Stimulated activated naive CD8-positive, alpha-beta T cell treated with anti-CD3 and anti-CD28 coated beads, Interleukin-15, amount 100 ng/mL, for 72 hours (primary cell): Measurements from ENCODE around the gene RAG2.
A peak's percentile ranks its signal among the peaks of the same experiment; 100 is the strongest.
"Not testable (repeated sequence)": the region's sequence is repeated elsewhere in the genome, so short reads cannot be mapped to it uniquely, and the experiment has no call there.

ENCODE experiments used
- ATAC-seq: fragments of 150-1000 bp; cut with Tn5 transposase; 2 replicates; pipeline ENCODE4 v1.10.0; 2021; ENCODE audit warnings: mild to moderate bottlenecking, moderate library complexity
- DNase-seq, 2 donors: peaks; one replicate each; pipeline ENCODE4 v3.0.0; 2021 to 2022
- H3K27ac Mint-ChIP-seq, 2 donors: one replicate each; pipeline ENCODE4 v1.8.0; 2022; ENCODE audit warnings: mild to moderate bottlenecking in 2 of 2, mixed read lengths in 2 of 2, moderate library complexity in 2 of 2
- H3K27me3 Mint-ChIP-seq: one replicate; pipeline ENCODE4 v1.8.0; 2022; ENCODE audit warnings: mixed read lengths
- H3K4me1 Mint-ChIP-seq: one replicate; pipeline ENCODE4 v1.8.0; 2022; ENCODE audit warnings: mild to moderate bottlenecking, mixed read lengths
- H3K4me3 Mint-ChIP-seq, 2 donors: one replicate each; pipeline ENCODE4 v1.8.0; 2022; ENCODE audit warnings: mild to moderate bottlenecking in 2 of 2, mixed read lengths in 2 of 2, moderate library complexity in 1 of 2
- H3K9me3 Mint-ChIP-seq, 2 donors: one replicate each; pipeline ENCODE4 v1.8.0; 2022; ENCODE audit warnings: mixed read lengths in 2 of 2

RAG2 gene

GRCh38 chr11:36577859-36578258 lies 20.2 kb downstream of the RAG2 start:
- H3K27ac Mint-ChIP-seq, result no peak overlapping the region
- H3K9me3 Mint-ChIP-seq, result peaks cover 9 to 10% of the 10 kb centered on the region in 2 donors
- no peaks in the 10 kb centered on the region for H3K4me1 Mint-ChIP-seq
- ATAC-seq, result no peak
- peaks cover 21% of the 10 kb centered on the region for H3K27me3 Mint-ChIP-seq
- H3K4me3 Mint-ChIP-seq, result no peak overlapping the region
- DNase-seq, result no peak

GRCh38 chr11:36577373-36577772 lies 20.7 kb downstream of the RAG2 start:
- Mint-ChIP-seq H3K27me3 (peaks cover 24% of the 10 kb centered on the region), H3K9me3 (peaks cover 7% of the 10 kb centered on the region in 2 donors), H3K27ac (no peak overlapping the region), H3K4me3 (no peak overlapping the region), H3K4me1 (no peaks in the 10 kb centered on the region)
- ATAC-seq (no peak), DNase-seq (no peak)

DNA sequence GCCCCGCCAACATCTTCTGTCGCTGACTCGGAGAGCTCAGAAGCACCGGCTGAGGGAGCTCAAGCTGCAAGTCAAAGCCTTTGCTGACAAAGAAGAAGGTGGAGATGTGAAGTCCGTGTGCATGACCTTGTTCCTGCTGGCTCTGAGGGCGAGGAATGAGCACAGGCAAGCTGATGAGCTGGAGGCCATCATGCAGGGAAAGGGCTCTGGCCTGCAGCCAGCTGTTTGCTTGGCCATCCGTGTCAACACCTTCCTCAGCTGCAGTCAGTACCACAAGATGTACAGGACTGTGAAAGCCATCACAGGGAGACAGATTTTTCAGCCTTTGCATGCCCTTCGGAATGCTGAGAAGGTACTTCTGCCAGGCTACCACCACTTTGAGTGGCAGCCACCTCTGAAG lies 23.6 kb downstream of the RAG2 start:
- DNase-seq, result no peak
- Mint-ChIP-seq H3K4me1 (no peaks in the 10 kb centered on the region), H3K4me3 (no peak overlapping the region), H3K9me3 (no peaks in the 10 kb centered on the region), H3K27me3 (peaks cover 45% of the 10 kb centered on the region), H3K27ac (no peak overlapping the region)
- ATAC-seq, result no peak

DNA sequence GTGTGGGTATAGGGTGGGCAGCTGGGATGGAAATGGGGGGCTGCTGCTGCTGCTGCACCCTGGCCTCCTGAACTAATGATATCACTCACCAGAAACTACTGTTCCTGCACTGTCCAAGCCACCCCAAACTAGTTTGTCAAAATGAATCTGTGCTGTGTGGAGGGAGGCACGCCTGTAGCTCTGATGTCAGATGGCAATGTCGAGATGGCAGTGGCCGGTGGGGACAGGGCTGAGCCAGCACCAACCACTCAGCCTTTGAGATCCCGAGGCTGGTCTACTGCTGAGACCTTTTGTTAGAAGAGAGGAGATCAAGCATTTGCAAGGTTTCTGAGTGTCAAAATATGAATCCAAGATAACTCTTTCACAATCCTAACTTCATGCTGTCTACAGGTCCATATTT lies 28.9 kb downstream of the RAG2 start:
- ATAC-seq, result no peak
- H3K27ac Mint-ChIP-seq, result no peak overlapping the region
- H3K4me1 Mint-ChIP-seq, result peaks cover 10% of the 10 kb centered on the region
- DNase-seq, result no peak
- peaks cover 71% of the 10 kb centered on the region for H3K27me3 Mint-ChIP-seq
- H3K4me3 Mint-ChIP-seq, result no peak overlapping the region
- no peaks in the 10 kb centered on the region for H3K9me3 Mint-ChIP-seq

- H3K27ac Mint-ChIP-seq, result no peak within 1 kb of the TSS
- H3K4me3 Mint-ChIP-seq, result no peak within 1 kb of the TSS
- ATAC-seq, result no peak
- peaks cover 73% of the 10 kb centered on the region for H3K27me3 Mint-ChIP-seq
- no peaks in the 10 kb centered on the region for H3K9me3 Mint-ChIP-seq
- peaks cover 10% of the 10 kb centered on the region for H3K4me1 Mint-ChIP-seq
- DNase-seq, result no peak
Measured at GRCh38 chr11:36567694-36568093, 30.3 kb downstream of the RAG2 start, which contains the start of gene RAG1. Gene RAG1 (plus strand): TSS chr11:36568007. CDS start chr11:36573305, 5,298 bp downstream.

DNA sequence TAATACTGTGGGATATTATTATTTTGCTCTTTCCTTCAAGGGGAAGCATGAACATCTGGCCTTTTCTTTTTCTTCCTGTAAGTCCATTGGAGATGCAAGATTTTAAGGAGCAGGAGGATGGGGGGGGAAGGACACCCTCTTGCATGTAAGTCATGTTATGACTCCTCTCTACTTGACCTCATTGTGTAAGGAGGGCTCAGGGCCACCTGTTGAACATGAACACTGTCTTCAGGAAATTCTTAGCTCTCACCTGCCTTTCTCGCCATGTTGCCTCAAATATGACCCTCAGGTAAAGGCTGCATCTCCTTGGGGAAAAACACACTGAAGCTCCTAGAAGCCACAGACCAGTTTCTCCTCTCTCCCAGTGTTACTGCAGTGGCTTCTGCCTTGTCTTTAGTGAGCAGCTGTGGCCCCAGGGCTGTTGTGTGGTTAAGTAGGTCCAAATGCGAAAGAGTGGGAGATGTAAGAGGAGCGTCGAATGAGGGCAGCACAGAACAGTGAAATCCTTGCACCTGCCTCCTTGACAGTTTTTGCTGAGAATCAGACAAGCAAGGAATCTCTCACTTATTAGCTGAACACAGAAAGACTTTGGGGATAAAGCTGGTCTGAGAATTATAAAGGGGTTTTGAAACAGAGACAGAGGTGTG lies 31.5 kb downstream of the RAG2 start:
- Mint-ChIP-seq H3K4me1 (peaks cover 10% of the 10 kb centered on the region), H3K4me3 (no peak overlapping the region), H3K27me3 (peaks cover 68% of the 10 kb centered on the region), H3K27ac (no peak overlapping the region), H3K9me3 (no peaks in the 10 kb centered on the region)
- no peak for DNase-seq
- ATAC-seq, result no peak

DNA sequence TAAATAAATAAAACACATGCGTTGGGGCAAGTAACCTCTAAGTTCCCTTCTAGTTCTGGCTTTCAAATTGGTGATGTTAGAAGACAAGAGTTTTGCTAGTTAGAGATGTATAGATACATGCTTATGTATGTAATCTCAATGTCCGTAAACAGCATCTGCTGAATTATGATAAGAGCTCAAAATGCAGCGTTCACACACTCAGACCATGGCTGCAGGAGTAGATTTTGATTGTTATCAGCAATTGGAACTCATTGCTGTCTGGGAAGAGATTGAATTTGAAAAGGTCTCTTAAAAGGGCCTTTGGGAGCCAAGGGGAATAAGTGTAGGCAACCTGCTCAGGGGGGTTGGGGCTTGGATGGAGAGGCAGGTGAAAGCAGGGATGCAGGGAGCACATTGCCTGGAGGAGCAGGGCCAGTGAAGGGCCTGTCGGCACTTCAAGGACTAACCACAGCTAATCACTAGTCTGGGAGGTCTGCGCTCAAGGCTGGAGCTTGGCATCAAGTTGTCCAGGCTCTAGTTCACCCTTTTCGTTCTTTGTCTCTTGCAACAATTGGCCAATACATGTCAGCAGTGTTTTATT lies 32.9 kb downstream of the RAG2 start:
- Mint-ChIP-seq H3K4me3 (no peak overlapping the region), H3K4me1 (peaks cover 10% of the 10 kb centered on the region)

GRCh38 chr11:36564376-36565030 lies 33.5 kb downstream of the RAG2 start:
- ATAC-seq (peak; percentile 63), DNase-seq (peak; percentile 28 to 33)
- Mint-ChIP-seq H3K4me1 (peaks cover 10% of the 10 kb centered on the region), H3K4me3 (peak overlapping the region; percentile 51 to 60), H3K27me3 (peaks cover 66% of the 10 kb centered on the region), H3K9me3 (peaks cover 0 to 7% of the 10 kb centered on the region in 2 donors), H3K27ac (no peak overlapping the region)

More for the DNA sequence above, 32.9 kb downstream of the RAG2 start:
- ATAC-seq (no peak), DNase-seq (no peak)
- Mint-ChIP-seq H3K9me3 (peaks cover 0 to 2% of the 10 kb centered on the region in 2 donors), H3K27ac (no peak overlapping the region), H3K27me3 (peaks cover 61% of the 10 kb centered on the region)

- H3K4me3 Mint-ChIP-seq, result peak overlapping the region; percentile 41 to 42
- DNase-seq (no peak), ATAC-seq (peak; percentile 69)
- peaks cover 17% of the 10 kb centered on the region for H3K27me3 Mint-ChIP-seq
- H3K9me3 Mint-ChIP-seq, result peaks cover 0 to 7% of the 10 kb centered on the region in 2 donors
- H3K4me1 Mint-ChIP-seq, result peaks cover 18% of the 10 kb centered on the region
- peak overlapping the region in 1 of 2 donors; percentile 24 for H3K27ac Mint-ChIP-seq
Measured at GRCh38 chr11:36558571-36559413, 39.2 kb downstream of the RAG2 start.

DNA sequence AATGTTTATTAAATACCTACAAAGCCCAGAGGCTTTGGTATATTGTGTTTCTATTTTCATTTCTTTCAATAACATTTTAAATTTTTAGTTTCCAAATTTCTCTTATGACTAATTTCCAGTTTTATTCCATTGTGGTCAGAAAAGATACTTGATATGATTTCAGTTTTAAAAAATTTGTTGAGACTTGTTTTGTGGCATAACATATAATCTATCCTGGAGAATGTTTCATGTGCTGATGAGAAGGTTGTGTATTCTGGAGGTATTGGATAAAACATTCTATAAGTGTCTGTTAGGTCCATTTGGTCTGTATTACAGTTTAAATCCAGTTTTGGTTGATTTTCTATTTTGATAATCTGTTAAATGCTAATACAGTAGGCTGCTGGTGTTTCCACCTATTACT lies 40.0 kb downstream of the RAG2 start:
- Mint-ChIP-seq H3K27ac (no peak overlapping the region), H3K4me3 (no peak overlapping the region), H3K9me3 (peaks cover 0 to 7% of the 10 kb centered on the region in 2 donors), H3K4me1 (peaks cover 18% of the 10 kb centered on the region), H3K27me3 (peaks cover 17% of the 10 kb centered on the region)
- DNase-seq, result no peak
- no peak for ATAC-seq

GRCh38 chr11:36557390-36557789 lies 40.6 kb downstream of the RAG2 start:
- not testable (repeated sequence) for ATAC-seq

GRCh38 chr11:36550385-36551115 lies 47.5 kb downstream of the RAG2 start:
- Mint-ChIP-seq H3K27me3 (peaks cover 16% of the 10 kb centered on the region), H3K27ac (no peak overlapping the region), H3K4me1 (no peaks in the 10 kb centered on the region), H3K4me3 (no peak overlapping the region), H3K9me3 (peaks cover 0 to 13% of the 10 kb centered on the region in 2 donors)
- no peak for DNase-seq
- no peak for ATAC-seq

More at GRCh38 chr11:36557390-36557789, 40.6 kb downstream of the RAG2 start:
- not testable (repeated sequence) for H3K27ac Mint-ChIP-seq, H3K9me3 Mint-ChIP-seq, H3K4me3 Mint-ChIP-seq, DNase-seq
- peaks cover 17% of the 10 kb centered on the region for H3K27me3 Mint-ChIP-seq
- peaks cover 18% of the 10 kb centered on the region for H3K4me1 Mint-ChIP-seq
